GM19240 (cell line): ENCODE results near the gene CERS3.

Experiments used
- DNase-seq: peaks from one replicate; pipeline ENCODE4 v3.0.0; 2011; ENCODE audit warnings: low spot score; ENCODE audit not compliant: insufficient read length

The CERS3 gene

GRCh38 chr15:100528833-100529428, at the start of gene CERS3:
CERS3 (minus strand) TSS chr15:100528950; CDS start chr15:100501849, 27,101 bp downstream.
- DNase-seq = no peak

- no peak for DNase-seq
Measured at GRCh38 chr15:100573526-100573925, 44.8 kb upstream of the CERS3 start.

GRCh38 chr15:100572362-100572983, 43.7 kb upstream of the CERS3 start:
- DNase-seq = no peak

- DNase-seq = no peak
Measured at GRCh38 chr15:100571592-100572167, 42.9 kb upstream of the CERS3 start.

GRCh38 chr15:100570735-100571313, 42.1 kb upstream of the CERS3 start:
- no peak for DNase-seq

GRCh38 chr15:100570275-100570674, 41.5 kb upstream of the CERS3 start:
- DNase-seq = no peak

- DNase-seq = no peak
Measured at GRCh38 chr15:100569391-100569790, 40.6 kb upstream of the CERS3 start.

- DNase-seq = no peak
Measured at GRCh38 chr15:100566850-100567628, 38.3 kb upstream of the CERS3 start.

- no peak for DNase-seq
Measured at GRCh38 chr15:100565591-100565990, 36.8 kb upstream of the CERS3 start.

- no peak for DNase-seq
Measured at GRCh38 chr15:100560323-100560722, 31.6 kb upstream of the CERS3 start.

- no peak for DNase-seq
Measured at GRCh38 chr15:100559330-100559729, 30.6 kb upstream of the CERS3 start.

GRCh38 chr15:100558771-100559254, 30.1 kb upstream of the CERS3 start:
- DNase-seq = no peak

GRCh38 chr15:100553468-100553867, 24.7 kb upstream of the CERS3 start:
- no peak for DNase-seq

GRCh38 chr15:100547961-100548360, 19.2 kb upstream of the CERS3 start:
- DNase-seq = no peak

GRCh38 chr15:100544946-100545345, 16.2 kb upstream of the CERS3 start:
- DNase-seq = no peak

- no peak for DNase-seq
Measured at GRCh38 chr15:100544338-100544841, 15.6 kb upstream of the CERS3 start.

GRCh38 chr15:100542290-100542689, 13.5 kb upstream of the CERS3 start:
- DNase-seq = no peak

- DNase-seq = no peak
Measured at GRCh38 chr15:100537331-100537730, 8.6 kb upstream of the CERS3 start.

- no peak for DNase-seq
Measured at GRCh38 chr15:100536733-100537132, 8.0 kb upstream of the CERS3 start.

- DNase-seq = no peak
Measured at GRCh38 chr15:100533886-100534285, 5.1 kb upstream of the CERS3 start.

- DNase-seq = no peak
Measured at GRCh38 chr15:100531823-100532327, 3.1 kb upstream of the CERS3 start.
